SU-DHL-6 (cell line): Measurements from ENCODE around the gene RABGGTB.
"Not testable (repeated sequence)": the region's sequence is repeated elsewhere in the genome, so short reads cannot be mapped to it uniquely, and the experiment has no call there.

Experiments
- H2AFZ ChIP-seq: fragments of 200-600 bp; sonication (generic); 2 replicates; pipeline ENCODE4 v1.6.1; 2014; ENCODE audit warnings: low read depth, mild to moderate bottlenecking, moderate library complexity, mixed read lengths, antibody characterized with exemption, low read length; ENCODE audit not compliant: severe bottlenecking
- H3F3A ChIP-seq: fragments of 200-600 bp; shearing (Covaris generic); 2 replicates; pipeline ENCODE4 v1.6.0; 2016; ENCODE audit warnings: antibody characterized with exemption, mild to moderate bottlenecking; ENCODE audit not compliant: insufficient read depth
- H3K27ac ChIP-seq: fragments of 200-600 bp; sonication (generic); 2 replicates; pipeline ENCODE4 v1.5.1; 2016; ENCODE audit warnings: low read depth, mild to moderate bottlenecking, low read length, moderate library complexity, mixed read lengths
- H3K27me3 ChIP-seq: fragments of 200-600 bp; sonication (generic), shearing (Covaris generic); 2 replicates; pipeline ENCODE4 v1.6.0; 2014; ENCODE audit warnings: mild to moderate bottlenecking, low read length
- H3K36me3 ChIP-seq: fragments of 200-600 bp; sonication (generic); 2 replicates; pipeline ENCODE4 v1.6.1; 2014; ENCODE audit warnings: mild to moderate bottlenecking, low read length, mixed read lengths
- H3K4me2 ChIP-seq: fragments of 300-600, 200-600 bp; shearing (Covaris generic), sonication (generic); 2 replicates; pipeline ENCODE4 v1.6.0; 2014; ENCODE audit warnings: low read length, low read depth, mild to moderate bottlenecking; ENCODE audit not compliant: poor library complexity, severe bottlenecking
- H3K4me3 ChIP-seq: fragments of 200-600 bp; sonication (generic); 2 replicates; pipeline ENCODE4 v1.5.1; 2014; ENCODE audit warnings: antibody characterized with exemption, low read length, mild to moderate bottlenecking, mixed read lengths; ENCODE audit not compliant: insufficient read depth, poor library complexity, severe bottlenecking
- H3K79me2 ChIP-seq: fragments of 200-600 bp; sonication (generic); 2 replicates; pipeline ENCODE4 v1.6.1; 2014; ENCODE audit warnings: mild to moderate bottlenecking, low read length, moderate library complexity; ENCODE audit not compliant: insufficient read depth
- H3K9ac ChIP-seq: fragments of 200-600 bp; sonication (generic); 2 replicates; pipeline ENCODE4 v1.7.0; 2014; ENCODE audit warnings: mild to moderate bottlenecking, low read length
- H3K9me2 ChIP-seq: fragments of 200-600 bp; sonication (generic); replicated peaks from 2 replicates; pipeline ENCODE4 v1.6.1; 2014; ENCODE audit warnings: low read length; ENCODE audit not compliant: insufficient read depth
- H3K9me3 ChIP-seq: fragments of 200-600 bp; sonication (generic); 2 replicates; pipeline ENCODE4 v1.6.1; 2014; ENCODE audit warnings: low read length, mixed read lengths; ENCODE audit not compliant: insufficient read depth
- H4K20me1 ChIP-seq: fragments of 200-600 bp; sonication (generic); 2 replicates; pipeline ENCODE4 v1.6.1; 2014; ENCODE audit warnings: low read depth, mild to moderate bottlenecking, antibody characterized with exemption, low read length, moderate library complexity, mixed read lengths
- EZH2phosphoT487 ChIP-seq: fragments of 200-600 bp; sonication (generic), shearing (Covaris generic); conservative IDR thresholded peaks from 2 replicates; pipeline ENCODE4 v1.6.1; 2018; ENCODE audit warnings: mild to moderate bottlenecking, antibody characterized with exemption, low read length, moderate library complexity, mixed read lengths
- TF ChIP-seq, protein P1 (sequence below): fragments of 200-600 bp; sonication (generic); IDR thresholded peaks from one replicate; pipeline ENCODE4 v1.5.1; 2017; ENCODE audit warnings: antibody characterized with exemption, mild to moderate bottlenecking, low read length, moderate library complexity; ENCODE audit not compliant: insufficient read depth, poor library complexity, severe bottlenecking

The RABGGTB gene

DNA sequence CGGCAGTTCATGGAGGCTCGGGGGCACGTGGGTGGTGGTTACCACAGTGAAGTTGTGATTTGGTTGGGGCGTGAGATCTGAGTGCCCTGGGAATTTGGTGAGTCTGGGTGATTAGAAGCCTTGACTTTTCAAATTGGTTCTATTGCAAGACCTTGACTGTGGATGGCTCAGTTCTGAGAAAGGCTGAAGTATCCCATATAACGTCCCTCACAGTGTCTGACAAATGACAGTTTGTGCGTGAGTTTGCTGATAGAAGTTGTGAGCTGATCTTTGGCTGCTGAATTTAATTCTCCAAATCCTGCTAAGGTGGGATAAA, 11.2 kb downstream of the RABGGTB start:
- H3F3A ChIP-seq, result peaks cover 87% of the 10 kb centered on the region
- peaks cover 7% of the 10 kb centered on the region; the same call in 1 of the 2 replicates for H3K79me2 ChIP-seq
- H3K9me2 ChIP-seq, result no peaks in the 10 kb centered on the region
- no peaks in the 10 kb centered on the region for H3K27me3 ChIP-seq
- no peak overlapping the region for H3K4me2 ChIP-seq
- H3K27ac ChIP-seq, result no peak overlapping the region
- peaks cover 21% of the 10 kb centered on the region for H4K20me1 ChIP-seq
- no peak overlapping the region for H2AFZ ChIP-seq
- TF ChIP-seq, protein P1, sequence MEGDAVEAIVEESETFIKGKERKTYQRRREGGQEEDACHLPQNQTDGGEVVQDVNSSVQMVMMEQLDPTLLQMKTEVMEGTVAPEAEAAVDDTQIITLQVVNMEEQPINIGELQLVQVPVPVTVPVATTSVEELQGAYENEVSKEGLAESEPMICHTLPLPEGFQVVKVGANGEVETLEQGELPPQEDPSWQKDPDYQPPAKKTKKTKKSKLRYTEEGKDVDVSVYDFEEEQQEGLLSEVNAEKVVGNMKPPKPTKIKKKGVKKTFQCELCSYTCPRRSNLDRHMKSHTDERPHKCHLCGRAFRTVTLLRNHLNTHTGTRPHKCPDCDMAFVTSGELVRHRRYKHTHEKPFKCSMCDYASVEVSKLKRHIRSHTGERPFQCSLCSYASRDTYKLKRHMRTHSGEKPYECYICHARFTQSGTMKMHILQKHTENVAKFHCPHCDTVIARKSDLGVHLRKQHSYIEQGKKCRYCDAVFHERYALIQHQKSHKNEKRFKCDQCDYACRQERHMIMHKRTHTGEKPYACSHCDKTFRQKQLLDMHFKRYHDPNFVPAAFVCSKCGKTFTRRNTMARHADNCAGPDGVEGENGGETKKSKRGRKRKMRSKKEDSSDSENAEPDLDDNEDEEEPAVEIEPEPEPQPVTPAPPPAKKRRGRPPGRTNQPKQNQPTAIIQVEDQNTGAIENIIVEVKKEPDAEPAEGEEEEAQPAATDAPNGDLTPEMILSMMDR, result no peak
- no peak for TF ChIP-seq EZH2phosphoT487
- H3K4me3 ChIP-seq, result no peak overlapping the region
- no peak overlapping the region for H3K9ac ChIP-seq
- H3K9me3 ChIP-seq, result no peaks in the 10 kb centered on the region
- peaks cover 36% of the 10 kb centered on the region for H3K36me3 ChIP-seq

GRCh38 chr1:75797606-75798216, 11.7 kb downstream of the RABGGTB start:
- H3K9ac ChIP-seq, result no peak overlapping the region
- peaks cover 16% of the 10 kb centered on the region for H4K20me1 ChIP-seq
- peaks cover 31% of the 10 kb centered on the region for H3K36me3 ChIP-seq
- H3K79me2 ChIP-seq, result 0 out of 2 replicates have a peak, but pooled peaks cover 3% of the 10 kb centered on the region
- peaks cover 86% of the 10 kb centered on the region for H3F3A ChIP-seq
- H2AFZ ChIP-seq, result no peak overlapping the region
- H3K9me3 ChIP-seq, result no peaks in the 10 kb centered on the region
- H3K4me3 ChIP-seq, result no peak overlapping the region
- no peak overlapping the region for H3K4me2 ChIP-seq
- H3K27ac ChIP-seq, result no peak overlapping the region
- no peaks in the 10 kb centered on the region for H3K9me2 ChIP-seq
- no peaks in the 10 kb centered on the region for H3K27me3 ChIP-seq
- TF ChIP-seq, protein P1, result no peak
- no peak for TF ChIP-seq EZH2phosphoT487

DNA sequence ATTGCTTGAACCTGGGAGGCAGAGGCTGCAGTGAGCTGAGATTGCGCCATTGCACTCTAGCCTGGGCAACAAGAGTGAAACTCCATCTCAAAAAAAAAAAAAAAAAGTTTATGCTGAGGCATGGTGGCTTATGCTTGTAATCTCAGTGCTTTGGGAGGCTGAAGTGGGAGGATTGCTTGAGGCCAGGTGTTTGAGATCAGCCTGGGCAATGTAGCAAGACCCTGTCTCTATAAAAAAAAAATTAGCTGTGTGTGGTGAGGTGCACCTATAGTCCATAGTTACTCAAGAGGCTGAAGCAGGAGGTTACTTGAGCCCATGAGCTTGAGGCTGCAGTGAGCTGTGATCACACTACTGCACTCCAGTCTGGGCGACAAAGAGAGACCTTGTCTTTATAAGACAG, 15.4 kb downstream of the RABGGTB start:
- H3K4me3 ChIP-seq, H2AFZ ChIP-seq, H3K4me2 ChIP-seq, H3K9ac ChIP-seq, H3K79me2 ChIP-seq, H3K27ac ChIP-seq, H3K27me3 ChIP-seq, H3K9me3 ChIP-seq, H3K9me2 ChIP-seq, H4K20me1 ChIP-seq, H3K36me3 ChIP-seq: not testable (repeated sequence)
- H3F3A ChIP-seq, result peaks cover 54% of the 10 kb centered on the region

GRCh38 chr1:75808921-75809320, 22.9 kb downstream of the RABGGTB start:
- Histone ChIP-seq H3K27ac (no peak overlapping the region), H3K9me2 (no peaks in the 10 kb centered on the region), H3K4me2 (no peak overlapping the region), H3F3A (peaks cover 4% of the 10 kb centered on the region; the same call in 1 of the 2 replicates), H3K9me3 (no peaks in the 10 kb centered on the region), H4K20me1 (no peaks in the 10 kb centered on the region), H3K79me2 (no peaks in the 10 kb centered on the region), H3K27me3 (no peaks in the 10 kb centered on the region), H3K36me3 (no peaks in the 10 kb centered on the region), H2AFZ (no peak overlapping the region), H3K4me3 (no peak overlapping the region), H3K9ac (no peak overlapping the region)
- TF ChIP-seq, protein P1, result no peak
- TF ChIP-seq EZH2phosphoT487, result no peak

DNA sequence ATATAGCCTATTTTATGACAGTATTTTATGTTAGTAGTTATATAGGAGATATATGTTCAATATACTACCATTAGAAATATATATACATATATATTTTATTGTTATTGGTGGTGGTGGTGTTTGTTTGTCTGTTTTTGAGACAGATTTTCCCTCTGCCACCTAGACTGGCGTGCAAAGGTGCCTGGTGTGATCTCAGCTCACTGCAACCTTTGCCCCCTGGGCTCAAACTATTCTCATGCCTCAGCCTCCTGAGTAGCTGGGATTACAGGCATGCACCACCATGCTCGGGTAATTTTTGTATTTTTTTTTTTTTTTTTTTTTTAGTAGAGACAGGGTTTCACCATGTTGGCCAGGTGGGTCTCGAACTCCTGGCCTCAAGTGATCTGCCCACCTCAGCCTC, 24.1 kb downstream of the RABGGTB start:
- not testable (repeated sequence) for H3K4me3 ChIP-seq, H3K36me3 ChIP-seq, H3K9me3 ChIP-seq, H3K9me2 ChIP-seq, H3K4me2 ChIP-seq, H4K20me1 ChIP-seq, H3K9ac ChIP-seq, H3F3A ChIP-seq, H3K27me3 ChIP-seq, H3K79me2 ChIP-seq, H2AFZ ChIP-seq, H3K27ac ChIP-seq
